Glomerular visceral epithelial cell (primary cell): Measurements from ENCODE around the gene IL20.
A peak's percentile ranks its signal among the peaks of the same experiment; 100 is the strongest.
"Not testable (repeated sequence)": the region's sequence is repeated elsewhere in the genome, so short reads cannot be mapped to it uniquely, and the experiment has no call there.

Experiments
- DNase-seq: peaks from one replicate; pipeline ENCODE4 v3.0.0-alpha.2; 2016; ENCODE audit errors: extremely low spot score

The IL20 gene

DNA sequence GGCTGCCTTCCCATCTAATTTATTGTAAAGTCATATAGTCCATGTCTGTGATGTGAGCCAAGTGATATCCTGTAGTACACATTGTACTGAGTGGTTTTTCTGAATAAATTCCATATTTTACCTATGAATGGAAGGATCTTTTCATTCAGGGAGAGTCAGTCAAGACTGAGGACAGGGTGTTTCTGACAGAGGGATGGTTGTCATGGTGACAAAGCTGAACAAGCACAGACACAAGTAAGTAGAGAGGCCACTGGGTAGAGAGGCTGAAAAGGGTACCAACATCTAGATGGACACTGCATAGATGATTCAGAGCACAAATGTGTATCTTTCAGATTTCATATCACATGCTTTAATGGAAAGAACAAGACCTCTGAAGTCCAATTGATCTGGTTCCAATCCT lies 22.6 kb upstream of the IL20 start:
- DNase-seq = no peak

DNA sequence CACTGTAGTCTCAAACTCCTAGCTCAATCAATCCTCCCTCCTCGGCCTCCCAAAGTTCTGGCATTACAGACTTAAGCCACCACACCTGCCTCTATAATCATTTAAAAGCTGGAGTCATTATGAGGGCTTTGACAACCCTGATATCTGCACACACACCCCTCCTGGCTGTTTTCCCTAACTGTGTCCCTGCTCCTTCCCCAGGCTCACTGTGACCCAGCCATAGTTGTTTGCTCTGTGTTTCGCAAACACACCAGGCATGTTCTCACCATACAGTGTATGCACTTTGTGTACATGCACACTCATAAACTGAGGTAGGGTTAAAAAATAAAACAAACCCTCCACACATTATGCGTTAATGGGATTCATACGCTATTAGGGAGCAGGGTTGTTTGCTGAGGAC lies 21.8 kb upstream of the IL20 start:
- no peak for DNase-seq

DNA sequence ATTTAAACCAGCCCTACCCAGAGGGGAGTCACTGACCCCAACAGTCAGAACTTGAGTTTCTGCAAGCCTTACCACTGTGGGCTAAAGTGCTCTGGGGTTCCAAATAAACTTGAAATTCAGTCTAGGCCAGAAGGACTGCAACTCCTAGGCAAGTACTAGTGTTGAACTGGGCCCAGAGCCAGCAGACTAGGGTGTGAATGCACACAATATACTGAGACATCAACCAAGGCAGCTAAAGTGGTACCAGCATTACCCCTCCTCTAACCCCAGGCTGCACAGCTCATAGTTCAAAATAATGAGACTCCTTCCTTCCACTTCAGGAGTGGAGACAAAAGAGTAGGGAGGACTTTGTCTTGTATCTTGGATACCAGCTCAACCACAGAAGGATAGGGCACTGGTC lies 18.9 kb upstream of the IL20 start:
- no peak for DNase-seq

DNA sequence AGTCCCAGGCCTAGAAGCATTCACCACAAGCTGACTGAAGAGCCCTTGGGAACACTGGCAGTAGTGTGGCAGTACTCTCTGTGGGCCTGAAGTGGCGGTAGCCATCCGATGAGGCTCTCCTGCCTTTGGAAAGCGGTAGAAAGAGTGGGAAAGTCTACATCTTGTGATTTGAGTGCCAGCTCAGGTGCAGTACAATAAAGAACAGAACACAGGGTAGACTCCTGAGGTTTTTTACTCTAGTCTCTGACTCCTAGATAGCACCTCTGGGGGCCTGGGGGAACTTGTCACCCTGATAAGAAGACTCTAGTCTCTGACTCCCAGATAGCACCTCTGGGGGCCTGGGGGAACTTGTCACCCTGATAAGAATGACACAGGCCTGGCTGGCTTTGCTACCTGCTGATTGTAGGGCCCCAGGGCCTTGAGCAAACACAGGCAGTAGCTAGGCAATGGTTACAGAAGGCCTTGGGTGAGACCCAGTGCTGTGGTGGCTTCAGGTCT lies 18.0 kb upstream of the IL20 start:
- no peak for DNase-seq

DNA sequence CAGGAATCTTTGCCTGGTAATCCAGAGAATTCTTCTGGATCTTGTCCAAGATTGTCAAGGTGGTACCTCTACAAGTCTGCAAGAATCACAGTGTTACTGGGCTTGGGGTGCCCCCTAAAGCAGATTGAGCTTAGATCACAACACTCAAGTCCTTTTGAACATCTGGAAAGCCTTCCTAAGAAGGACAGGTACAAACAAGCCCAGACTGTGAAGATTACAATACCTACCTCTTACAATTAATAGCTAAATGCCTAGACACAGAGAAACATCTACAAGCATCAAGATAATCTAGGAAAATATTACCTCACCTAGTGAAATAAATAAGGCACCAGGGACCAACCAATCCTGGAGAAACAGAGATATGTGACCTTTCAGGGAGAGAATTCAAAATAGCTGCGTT lies 17.5 kb upstream of the IL20 start:
- DNase-seq = no peak

DNA sequence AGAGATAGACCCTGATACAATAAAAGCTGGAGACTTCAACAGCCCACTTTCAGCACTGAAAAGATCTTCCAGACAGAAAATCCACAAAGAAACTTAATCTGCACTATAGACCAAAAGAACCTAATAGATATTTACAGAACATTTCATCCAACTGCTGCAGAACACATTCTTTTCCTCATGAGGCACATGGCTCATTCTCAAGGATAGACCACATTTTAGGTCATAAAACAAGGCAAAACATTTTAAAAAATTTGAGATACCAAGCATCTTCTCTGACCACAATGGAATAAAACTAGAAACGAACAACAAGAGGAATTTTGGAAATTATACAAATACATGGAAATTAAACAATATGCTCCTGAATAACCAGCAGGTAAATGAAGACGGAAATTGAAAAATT lies 15.0 kb upstream of the IL20 start:
- no peak for DNase-seq

DNA sequence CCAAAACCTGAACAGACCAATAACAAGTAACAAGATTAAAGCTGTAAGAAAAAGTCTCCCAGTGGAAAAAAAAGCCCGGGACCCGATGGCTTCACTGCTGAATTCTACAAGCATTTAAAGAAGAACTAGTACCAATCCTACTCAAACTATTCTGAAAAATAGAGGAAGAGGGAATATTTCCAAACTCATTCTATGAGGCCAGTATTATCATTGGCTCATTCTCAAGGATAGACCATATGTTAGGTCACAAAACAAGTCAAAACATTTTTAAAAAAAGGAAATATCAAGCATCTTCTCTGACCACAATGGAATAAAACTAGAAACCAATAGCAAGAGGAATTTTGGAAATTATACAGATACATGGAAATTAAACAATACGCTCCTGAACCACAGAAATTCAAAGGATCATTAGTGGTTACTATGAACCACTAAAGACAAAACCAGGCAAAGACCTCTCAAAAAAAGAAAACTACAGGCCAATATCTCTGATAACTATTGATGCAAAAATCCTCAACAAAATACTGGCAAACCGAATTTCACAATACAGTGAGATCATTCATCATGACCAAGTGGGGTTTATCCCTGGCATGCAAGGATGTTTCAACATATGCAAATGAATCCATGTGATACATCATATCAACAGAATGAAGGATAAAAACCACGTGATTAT lies 13.9 kb upstream of the IL20 start:
- DNase-seq = peak; percentile 24

DNA sequence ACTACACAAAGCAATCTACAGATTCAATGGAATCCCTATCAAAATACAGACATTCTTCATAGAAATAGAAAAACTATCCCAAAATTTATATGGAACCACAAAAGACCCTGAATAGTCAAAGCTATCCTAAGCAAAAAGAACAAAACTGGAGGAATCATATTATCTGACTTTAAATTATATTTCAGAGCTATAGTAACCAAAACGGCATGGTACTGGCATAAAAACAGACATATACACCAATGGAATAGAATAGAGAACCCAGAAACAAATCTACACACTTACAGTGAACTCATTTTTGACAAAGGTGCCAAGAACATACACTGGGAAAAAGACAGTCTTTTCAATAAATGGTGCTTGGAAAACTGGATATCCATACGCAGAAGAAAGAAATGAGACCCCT lies 12.8 kb upstream of the IL20 start:
- DNase-seq = not testable (repeated sequence)

DNA sequence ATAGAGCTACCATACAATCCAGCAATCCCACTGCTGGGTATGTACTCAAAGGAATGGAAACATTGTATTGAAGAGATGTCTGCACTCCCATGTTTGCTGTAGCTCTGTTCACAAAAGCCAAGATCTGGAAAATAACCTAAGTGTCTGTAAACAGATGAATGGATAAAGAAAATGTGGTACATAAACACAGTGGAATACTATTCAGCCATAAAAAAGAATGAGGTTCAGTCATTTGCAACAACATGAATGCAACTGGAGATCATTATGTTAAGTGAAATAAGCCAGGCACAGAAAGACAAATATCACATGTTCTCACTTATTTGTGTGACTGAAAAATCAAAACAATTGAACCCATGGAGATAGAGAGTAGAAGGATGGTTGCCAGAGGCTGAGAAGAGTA lies 11.7 kb upstream of the IL20 start:
- DNase-seq = not testable (repeated sequence)

DNA sequence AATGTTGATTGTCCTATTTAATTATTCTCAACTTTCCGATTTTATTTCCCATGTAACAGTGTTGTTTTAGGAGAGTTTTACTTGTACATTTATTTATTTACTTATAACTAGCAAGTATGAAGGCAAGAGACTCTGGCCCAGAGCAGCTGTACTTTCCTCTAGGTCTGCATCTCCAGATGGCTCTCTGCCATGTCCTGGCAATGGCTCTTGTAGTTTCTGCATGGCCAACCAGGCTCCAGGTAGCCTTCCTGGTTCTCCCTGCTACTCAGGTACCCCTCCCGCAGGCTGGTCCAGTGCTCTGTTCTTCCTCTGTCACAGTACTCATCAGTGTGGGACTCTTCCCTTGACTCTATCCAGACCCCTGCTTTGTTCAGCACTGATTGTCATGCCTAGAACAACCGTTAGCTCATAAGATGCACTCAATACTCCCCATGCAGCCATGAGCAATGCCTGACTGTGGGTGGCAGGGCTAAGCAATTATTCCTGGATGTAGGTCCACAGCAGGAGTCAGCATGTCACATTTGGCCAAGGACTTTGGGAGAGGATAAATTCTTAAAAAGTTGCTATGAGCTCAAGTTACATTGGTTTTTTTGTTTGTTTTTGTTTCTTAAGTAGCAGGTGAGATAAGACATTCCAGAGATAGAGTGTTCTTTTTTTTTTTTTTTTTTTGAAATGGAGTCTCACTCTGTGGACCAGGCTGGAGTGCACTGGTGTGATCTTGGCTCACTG lies 10.9 kb upstream of the IL20 start:
- DNase-seq = no peak

DNA sequence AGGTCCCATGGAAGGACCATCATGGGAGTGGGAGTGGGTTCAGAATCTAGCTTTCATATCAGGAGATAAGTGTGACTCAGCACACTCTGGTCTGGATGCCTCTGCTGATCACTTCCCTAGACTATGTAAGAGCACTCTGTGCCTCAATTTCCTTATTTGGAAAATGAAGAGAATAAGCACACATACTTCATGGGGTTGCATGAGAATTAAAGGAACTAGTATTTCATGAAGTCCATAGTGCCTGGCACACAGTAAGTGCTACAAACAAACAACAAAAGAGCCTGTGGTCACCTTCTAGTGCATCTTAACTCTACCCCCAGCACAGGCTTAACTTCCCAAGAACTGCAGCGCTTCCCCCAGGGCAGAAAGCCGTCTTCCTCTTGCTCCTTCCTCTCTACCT lies 9.6 kb upstream of the IL20 start:
- no peak for DNase-seq

DNA sequence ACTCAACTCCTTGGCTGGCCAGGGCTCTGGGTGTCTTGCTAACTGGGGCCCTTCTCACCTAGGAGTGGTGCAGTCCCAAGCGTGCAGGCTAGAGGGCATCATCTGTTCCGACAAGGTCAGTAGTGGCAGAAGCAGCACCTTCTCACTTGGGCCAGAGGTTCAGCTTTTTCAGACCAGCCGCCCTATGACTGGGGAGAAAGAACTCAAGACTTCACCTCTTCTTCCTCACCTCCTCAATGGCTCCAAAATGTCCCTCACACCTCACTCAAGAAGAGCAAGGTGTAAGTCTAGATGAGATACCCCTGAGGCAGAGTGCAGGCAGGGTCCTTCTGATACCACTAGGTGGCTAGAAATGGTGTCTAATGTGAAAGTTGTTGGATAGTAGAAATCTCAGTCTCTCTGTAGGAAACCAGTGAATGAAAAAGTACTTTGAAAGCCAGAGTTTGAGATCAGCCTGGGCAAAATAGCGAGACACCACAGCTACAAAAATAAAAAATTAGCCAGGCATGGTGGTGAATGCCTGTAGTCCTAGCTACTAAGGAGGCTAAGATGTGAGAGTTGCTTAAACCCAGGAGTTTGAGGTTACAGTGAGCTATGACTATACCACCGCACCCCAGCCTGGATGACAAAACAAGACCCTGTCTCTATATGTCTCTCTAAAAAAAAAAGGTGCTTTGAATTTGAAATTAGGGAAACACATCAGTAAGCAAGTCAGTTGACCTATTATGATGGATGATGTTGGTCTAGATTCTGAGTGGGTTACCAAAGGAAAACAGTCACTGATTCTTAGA lies 8.6 kb upstream of the IL20 start:
- no peak for DNase-seq

DNA sequence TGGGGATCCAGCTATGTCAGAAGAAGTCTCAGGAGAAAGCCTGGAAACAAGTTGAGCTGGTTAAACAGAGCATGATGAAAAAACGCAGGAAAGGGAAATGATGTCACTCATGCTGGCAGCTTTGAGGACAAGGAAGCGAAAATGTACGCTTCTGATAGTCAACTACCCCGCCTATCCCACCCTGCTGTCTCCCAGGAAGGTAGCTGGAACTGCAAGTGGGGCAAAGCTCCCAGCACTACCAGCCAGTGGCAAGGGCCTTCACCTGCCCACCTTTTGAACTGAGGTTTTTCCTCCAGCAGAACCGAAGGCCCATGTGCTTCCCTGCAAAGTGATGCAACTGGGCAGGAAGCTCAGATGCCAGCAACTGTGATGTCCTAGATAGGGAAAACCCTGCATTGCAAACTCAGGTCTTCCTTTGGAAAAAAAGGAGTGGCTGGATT lies 6.3 kb upstream of the IL20 start:
- no peak for DNase-seq

DNA sequence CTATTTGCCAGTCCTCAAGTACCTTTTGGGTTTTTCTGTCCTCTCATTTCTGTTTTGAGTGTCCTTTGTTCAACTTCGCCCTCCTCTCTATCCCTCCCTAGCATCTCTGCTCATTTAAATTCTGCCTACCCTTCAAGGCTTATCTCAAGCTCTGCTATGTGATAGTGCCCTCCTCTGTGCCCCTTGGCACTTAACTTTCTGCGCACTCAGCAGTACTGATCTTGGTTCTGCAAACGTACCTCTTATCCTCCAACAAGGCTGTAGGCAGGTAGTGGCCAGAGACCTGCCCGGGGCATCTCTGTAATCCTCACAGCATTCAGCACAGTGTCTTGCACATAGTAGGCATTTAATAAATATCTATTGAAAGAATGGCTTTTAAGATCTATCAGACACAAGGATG lies 5.3 kb upstream of the IL20 start:
- no peak for DNase-seq

DNA sequence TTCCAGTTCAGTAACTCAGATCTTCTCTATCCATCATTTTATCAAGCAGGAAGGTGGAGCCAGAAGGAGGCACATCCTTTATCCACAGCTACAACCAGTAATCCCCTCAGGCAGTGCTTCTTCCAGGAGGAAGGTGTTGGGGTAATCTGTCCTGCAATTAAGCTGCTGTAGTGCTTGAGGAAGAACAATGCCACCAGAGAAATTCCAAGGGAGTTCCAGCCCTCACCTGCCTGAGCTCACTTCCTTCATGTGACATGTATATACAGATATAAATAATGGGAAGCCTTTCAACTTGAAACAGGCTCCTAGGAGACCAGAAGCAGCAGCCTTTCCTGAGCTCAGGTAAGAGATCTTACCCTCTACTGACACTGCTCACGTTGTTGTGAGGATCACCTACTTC lies 2.2 kb upstream of the IL20 start:
- no peak for DNase-seq

DNA sequence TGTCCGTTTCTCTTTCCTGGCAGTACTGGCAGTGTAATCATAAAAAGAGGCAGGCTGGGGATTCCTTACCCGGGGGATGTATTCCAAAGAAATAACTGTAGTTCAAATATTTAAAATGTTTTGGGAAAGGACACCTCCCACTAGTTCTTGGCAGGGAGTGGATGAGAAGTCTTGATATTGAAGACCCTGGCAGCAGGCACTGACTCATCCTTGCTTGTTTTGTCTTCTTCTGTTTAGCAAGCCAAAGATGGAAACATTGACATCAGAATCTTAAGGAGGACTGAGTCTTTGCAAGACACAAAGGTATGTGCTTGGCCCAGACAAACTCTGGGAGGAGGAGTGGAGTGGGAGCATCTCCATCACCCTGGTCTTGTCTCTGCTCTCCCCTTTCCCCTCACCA lies 639 bp downstream of the IL20 start:
- DNase-seq = no peak

DNA sequence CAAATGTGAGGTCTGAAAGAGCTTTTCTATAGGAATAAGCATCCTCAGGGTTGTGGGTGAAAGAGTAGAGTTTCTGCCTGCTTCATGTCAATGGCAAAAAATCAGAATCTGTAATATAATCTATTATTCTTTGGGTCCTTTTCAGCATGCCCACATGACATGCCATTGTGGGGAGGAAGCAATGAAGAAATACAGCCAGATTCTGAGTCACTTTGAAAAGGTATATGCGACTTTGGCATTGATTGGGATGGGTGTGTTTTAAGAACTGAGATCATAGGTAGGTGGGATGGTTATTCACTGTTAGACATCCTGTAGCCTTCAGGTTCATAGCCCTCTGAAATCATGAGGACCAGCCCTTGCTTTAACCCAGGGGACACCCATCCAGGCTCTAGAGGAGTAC lies 1.8 kb downstream of the IL20 start:
- no peak for DNase-seq

DNA sequence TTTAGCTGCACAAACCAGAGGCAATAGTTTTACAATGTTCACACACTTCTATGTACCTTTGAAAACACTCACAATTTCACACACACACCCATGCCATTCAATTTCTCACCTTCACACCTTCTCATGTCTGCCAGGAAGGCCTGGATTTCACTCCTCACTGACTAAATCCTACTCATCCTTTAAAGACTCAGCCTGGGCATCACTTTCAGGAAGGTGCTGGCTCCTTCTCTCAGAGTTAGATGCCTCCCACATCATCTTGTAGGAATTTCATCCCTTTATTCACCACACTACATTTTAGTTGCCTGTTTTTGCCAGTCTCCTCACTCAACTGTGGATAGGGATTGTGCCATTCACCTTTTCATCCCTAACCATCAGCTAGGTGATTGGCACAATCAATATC lies 2.3 kb downstream of the IL20 start:
- no peak for DNase-seq

DNA sequence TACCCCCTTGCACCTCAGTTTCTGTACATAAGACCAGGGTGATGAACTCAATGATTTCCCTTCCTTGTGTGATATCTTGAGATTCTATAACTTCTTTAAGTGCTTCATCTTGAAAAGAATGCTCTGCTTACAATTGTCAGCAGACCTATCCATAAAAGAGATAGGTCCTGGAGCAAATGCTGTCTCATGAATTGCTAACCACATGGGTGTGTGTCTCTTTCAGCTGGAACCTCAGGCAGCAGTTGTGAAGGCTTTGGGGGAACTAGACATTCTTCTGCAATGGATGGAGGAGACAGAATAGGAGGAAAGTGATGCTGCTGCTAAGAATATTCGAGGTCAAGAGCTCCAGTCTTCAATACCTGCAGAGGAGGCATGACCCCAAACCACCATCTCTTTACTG lies 2.8 kb downstream of the IL20 start:
- no peak for DNase-seq

DNA sequence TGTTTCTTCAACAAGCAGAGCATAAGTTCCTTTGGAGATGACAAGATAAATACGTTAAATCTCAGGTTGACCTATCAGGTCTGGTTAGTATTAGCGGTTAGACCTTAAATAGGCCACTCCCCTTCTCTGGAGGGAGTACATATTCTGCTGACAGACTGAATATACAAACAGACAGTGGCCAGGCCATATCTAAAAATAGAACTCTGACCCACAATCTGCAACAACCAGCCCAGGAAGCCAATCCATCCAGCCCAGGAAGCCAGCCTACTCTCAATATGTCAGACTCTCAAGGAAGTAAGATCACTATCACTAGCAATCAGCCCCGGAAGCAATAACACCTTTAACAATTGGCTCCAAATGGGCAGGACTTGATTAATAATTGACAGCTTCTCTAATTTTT lies 6.7 kb downstream of the IL20 start:
- DNase-seq = no peak

DNA sequence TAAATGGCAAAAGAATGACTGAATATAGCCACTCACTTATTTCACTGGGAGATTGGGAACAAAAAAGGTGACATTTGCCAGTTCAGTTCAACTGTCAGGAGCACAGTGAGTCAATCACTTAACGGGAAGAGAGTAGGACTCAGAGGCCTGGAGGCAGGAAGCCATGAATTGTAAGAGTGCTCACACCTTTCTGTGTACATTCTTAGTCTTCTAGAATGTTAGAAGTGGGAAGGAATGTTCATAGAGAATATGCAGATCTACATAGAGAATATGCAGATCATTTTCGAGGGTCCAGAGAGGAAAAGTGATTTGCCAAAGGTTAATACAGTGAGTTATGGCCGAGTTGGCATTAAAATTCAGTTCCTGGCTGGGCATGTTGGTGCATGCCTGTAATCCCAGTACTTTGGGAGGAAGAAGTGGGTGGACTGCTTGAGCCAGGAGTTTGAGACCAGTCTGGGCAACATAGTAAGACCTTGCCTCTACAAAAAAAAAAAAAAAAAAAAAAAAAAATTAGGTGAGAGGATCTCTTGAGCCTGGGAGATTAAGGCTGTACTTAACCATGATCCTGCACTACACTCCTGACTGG lies 8.3 kb downstream of the IL20 start:
- DNase-seq = no peak

DNA sequence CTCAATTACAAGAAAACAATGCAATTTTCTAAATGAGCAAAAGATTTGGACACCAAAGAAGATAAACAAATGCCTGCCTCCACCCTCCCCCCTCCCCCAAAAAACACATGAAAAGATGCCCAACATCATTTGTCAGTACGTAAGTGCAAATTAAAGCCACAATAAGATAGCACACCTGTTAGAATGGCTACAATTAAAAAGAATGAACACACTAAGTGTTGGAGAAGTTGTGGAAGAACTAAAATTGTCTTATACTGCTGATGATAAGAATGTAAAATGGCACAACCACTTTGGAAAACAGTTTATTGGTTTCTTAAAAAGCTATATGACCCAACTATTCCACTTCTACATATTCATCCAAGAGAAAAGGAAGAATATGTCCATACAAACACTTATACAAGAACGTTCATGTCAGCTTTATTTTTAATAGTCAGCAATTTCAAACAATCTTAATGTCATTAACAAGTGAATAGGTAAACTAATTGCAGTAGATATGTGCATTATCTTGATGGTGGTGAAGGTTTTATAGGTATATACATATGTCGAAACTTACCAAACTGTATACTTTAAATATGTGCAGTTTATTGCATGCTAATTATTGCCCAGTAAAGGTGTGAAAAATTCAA lies 10.4 kb downstream of the IL20 start:
- no peak for DNase-seq
